AG04449 (cell line): ENCODE results near the gene FUS.

ENCODE experiments used
- CTCF ChIA-PET: fragments of 350-600 bp; formaldehyde crosslinking; extraction: SDS; loops from one replicate; lab custom pipeline; 2021; ENCODE audit warnings: antibody characterized with exemption; lab: Yijun Ruan, JAX
- POLR2A ChIA-PET: fragments of 400-600, 350-600 bp; formaldehyde crosslinking; extraction: SDS; loops from one replicate; lab custom pipeline; 2020; ENCODE audit warnings: antibody characterized with exemption, inconsistent platforms; lab: Yijun Ruan, JAX
- DNase-seq: peaks from one replicate; pipeline ENCODE4 v3.0.0-alpha.2; 2010; ENCODE audit warnings: low read depth, low spot score
- H3K4me3 ChIP-seq: 2 replicates; pipeline ENCODE4 v1.5.1; 2011; ENCODE audit warnings: low read depth, mild to moderate bottlenecking, control low read depth, low read length
- TF ChIP-seq, protein P1 (sequence below): IDR thresholded peaks from one replicate; pipeline ENCODE4 v1.5.1; 2011; ENCODE audit warnings: mild to moderate bottlenecking, moderate library complexity, low read length, control low read depth, inconsistent platforms; ENCODE audit not compliant: insufficient read depth; ENCODE audit errors: missing control alignments

The FUS gene

DNA sequence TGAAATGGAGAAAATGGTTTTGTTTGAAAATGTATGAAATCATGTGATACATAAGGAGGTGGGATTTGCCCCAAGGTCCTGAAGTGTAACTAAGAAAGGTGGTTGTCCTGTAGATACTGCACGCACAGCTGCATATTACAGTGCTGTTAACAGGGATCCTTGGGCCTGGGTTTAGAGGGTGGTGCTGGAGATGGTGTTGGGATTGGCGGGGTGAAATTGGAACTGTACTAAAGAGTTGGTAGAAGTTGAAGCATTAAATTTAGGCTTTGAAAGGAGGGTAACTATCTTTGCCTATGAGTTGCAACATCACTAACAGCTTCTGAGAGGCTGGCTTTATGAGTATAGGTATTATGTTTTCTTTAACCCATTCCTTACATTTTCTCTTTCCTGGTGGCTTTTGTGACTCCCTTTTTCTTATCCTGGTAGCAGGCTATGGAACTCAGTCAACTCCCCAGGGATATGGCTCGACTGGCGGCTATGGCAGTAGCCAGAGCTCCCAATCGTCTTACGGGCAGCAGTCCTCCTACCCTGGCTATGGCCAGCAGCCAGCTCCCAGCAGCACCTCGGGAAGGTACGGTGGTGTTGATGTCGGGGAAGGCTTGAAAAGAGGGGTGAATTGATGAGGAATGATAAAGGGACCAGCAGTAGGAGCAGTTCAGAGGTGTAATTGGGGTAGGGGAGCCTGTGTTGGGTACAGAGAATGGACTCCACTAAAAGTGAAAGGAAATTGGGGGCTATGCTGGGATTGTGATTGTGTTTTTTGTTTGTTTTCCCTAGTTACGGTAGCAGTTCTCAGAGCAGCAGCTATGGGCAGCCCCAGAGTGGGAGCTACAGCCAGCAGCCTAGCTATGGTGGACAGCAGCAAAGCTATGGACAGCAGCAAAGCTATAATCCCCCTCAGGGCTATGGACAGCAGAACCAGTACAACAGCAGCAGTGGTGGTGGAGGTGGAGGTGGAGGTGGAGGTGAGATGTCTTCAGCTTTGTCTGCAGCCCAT lies 3.8 kb downstream of the FUS start:
- H3K4me3 ChIP-seq, result 0 out of 2 replicates have a peak overlapping the region, but pooled peaks have one; percentile 6
- POLR2A ChIA-PET, result interaction anchor here (0.6 to 2.3 kb wide), 4 partner anchors 9 to 270 kb away, joined by 3 to 7 read pairs (median 4); partner anchors contain the start of genes PYCARD and STX4
- CTCF ChIA-PET, result interaction anchor here (0.9 to 2.6 kb wide), 2 partner anchors 41 to 259 kb away, joined by 4 to 9 read pairs; partner anchors contain the start of gene ZNF843
- DNase-seq, result no peak
- TF ChIP-seq, protein P1, sequence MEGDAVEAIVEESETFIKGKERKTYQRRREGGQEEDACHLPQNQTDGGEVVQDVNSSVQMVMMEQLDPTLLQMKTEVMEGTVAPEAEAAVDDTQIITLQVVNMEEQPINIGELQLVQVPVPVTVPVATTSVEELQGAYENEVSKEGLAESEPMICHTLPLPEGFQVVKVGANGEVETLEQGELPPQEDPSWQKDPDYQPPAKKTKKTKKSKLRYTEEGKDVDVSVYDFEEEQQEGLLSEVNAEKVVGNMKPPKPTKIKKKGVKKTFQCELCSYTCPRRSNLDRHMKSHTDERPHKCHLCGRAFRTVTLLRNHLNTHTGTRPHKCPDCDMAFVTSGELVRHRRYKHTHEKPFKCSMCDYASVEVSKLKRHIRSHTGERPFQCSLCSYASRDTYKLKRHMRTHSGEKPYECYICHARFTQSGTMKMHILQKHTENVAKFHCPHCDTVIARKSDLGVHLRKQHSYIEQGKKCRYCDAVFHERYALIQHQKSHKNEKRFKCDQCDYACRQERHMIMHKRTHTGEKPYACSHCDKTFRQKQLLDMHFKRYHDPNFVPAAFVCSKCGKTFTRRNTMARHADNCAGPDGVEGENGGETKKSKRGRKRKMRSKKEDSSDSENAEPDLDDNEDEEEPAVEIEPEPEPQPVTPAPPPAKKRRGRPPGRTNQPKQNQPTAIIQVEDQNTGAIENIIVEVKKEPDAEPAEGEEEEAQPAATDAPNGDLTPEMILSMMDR, result no peak

DNA sequence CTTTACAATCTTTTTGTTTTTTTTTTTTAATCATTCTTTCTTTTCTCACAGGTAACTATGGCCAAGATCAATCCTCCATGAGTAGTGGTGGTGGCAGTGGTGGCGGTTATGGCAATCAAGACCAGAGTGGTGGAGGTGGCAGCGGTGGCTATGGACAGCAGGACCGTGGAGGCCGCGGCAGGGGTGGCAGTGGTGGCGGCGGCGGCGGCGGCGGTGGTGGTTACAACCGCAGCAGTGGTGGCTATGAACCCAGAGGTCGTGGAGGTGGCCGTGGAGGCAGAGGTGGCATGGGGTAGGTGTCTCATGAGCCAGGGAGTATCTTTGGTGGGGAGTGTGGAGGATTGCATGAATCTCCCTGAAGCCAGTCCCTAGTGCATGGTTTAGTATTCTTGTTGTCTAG lies 4.9 kb downstream of the FUS start:
- CTCF ChIA-PET, result no interaction called here
- no peak for DNase-seq

DNA sequence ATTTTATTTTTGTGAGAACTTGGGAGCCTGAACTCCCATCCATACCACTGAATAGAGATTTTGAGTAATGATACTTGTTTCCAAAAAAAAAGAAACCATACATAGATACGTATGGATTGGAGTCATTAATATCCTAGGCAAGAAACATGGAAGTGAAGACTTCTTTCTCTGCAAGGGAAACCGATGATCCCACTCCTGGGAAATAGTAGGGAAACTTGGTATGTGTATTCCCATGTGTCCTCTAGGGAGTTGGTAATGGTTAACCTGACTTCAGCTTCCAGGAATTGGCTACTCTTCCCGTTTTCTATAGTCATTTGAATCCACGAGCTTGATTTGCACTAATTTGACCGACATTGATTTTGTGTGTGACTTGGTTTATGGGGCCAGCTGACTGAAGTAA lies 5.4 kb downstream of the FUS start:
- no peak for DNase-seq
- ChIA-PET POLR2A (no interaction called here), CTCF (no interaction called here)
- TF ChIP-seq, protein P1, result no peak
- H3K4me3 ChIP-seq, result no peak overlapping the region

More for the DNA sequence above, 4.9 kb downstream of the FUS start:
- no peak overlapping the region for H3K4me3 ChIP-seq
- TF ChIP-seq, protein P1, result no peak
- POLR2A ChIA-PET, result interaction anchor here (0.7 kb wide), 1 partner anchor 152 kb away, joined by 4 read pairs; the partner anchor contains the start of gene STX4

DNA sequence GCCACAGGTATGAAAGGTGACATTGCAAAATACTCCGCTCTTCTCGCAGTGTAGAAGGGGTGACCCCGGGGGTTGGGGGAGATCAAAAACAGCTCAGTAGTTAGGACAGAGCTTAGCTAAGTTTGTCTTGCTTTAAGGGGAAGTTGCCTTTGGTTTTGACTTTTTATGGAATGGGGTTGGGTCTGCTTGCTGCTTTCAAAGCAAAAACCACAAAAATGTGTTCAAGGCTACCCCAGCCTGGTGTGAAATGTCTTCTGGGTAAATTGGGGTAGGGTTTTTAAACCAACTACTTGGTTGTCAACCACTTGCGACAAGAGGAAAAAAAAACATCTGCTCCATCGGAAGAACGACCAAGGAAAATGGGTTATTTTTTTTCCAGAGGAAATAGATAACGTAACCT lies 6.2 kb downstream of the FUS start:
- POLR2A ChIA-PET, result no interaction called here
- DNase-seq, result no peak
- CTCF ChIA-PET, result interaction anchor here (1.1 kb wide), 1 partner anchor 10 kb away, joined by 3 read pairs; no protein-coding TSS in a partner anchor
- H3K4me3 ChIP-seq, result no peak overlapping the region
- TF ChIP-seq, protein P1, result no peak

DNA sequence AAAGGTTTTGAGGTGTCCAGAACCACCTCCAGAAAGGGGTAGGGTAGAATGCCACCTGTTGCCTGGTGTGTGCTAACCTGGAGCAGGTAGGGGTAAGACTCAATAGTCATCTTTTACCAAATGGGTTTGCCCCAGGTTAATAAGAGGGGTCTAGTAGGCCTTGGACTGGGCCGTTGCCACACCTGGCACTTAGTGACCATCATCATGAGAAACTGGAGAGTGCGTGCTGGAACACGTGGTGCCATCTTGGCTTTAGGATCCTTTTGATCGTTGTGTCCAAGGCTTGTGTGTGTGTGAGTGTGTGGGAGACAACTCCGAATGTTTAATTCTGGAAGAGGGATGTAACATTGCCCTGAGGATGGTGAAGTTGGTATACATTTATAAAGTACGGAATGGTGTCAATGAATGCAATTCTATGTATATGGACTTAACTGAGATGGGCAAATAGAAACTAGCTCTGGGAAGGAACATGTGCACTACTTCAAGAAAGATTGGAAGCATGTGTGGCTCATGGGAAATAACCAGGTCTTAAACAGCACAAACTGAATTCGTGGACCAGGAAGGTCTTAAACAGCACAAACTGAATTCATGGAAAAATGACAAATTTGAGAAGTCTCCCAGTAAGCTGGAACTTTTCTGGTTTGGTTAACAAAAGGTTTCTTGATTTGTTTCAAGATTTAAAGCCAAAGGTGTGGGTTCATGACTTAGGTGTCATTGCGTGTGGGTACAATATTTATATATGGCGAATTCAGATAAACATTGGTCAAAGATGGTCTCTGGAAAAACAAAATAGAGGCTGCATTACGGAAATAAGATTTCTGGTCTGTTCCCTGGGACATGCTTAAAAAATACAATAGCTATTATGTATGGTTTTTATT lies 7.2 kb downstream of the FUS start:
- ChIA-PET POLR2A (interaction anchor here (1.3 kb wide), 1 partner anchor 11 kb away, joined by 7 read pairs; no protein-coding TSS in a partner anchor), CTCF (interaction anchor here (1.2 kb wide), 1 partner anchor 273 kb away, joined by 4 read pairs; no protein-coding TSS in a partner anchor)
- TF ChIP-seq, protein P1, result no peak
- no peak for DNase-seq
- H3K4me3 ChIP-seq, result no peak overlapping the region
